NCI-H748 (cell line): Measurements from ENCODE around the gene HOXA11.

Experiments
- DNase-seq: peaks from one replicate; lab custom pipeline; 2025; ENCODE audit not compliant: unreplicated experiment; lab: John Stamatoyannopoulos, UW

Gene HOXA11

DNA sequence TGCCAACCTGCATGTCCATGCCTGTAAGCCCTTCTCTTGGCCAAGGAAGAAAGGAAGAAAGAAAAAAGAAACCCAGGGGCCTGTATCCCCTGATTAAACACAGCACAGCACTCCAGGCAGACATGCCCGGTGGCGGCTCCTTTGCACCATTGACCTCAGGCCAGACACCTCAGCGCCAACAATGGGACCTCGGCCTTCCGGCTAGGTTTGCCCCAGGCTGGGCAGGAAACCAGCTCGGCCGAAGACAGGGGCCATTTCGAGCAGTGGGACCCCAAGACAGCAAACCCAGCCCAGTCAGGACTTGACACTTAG, 13.8 kb downstream of the HOXA11 start:
- DNase-seq = peak; percentile 20

DNA sequence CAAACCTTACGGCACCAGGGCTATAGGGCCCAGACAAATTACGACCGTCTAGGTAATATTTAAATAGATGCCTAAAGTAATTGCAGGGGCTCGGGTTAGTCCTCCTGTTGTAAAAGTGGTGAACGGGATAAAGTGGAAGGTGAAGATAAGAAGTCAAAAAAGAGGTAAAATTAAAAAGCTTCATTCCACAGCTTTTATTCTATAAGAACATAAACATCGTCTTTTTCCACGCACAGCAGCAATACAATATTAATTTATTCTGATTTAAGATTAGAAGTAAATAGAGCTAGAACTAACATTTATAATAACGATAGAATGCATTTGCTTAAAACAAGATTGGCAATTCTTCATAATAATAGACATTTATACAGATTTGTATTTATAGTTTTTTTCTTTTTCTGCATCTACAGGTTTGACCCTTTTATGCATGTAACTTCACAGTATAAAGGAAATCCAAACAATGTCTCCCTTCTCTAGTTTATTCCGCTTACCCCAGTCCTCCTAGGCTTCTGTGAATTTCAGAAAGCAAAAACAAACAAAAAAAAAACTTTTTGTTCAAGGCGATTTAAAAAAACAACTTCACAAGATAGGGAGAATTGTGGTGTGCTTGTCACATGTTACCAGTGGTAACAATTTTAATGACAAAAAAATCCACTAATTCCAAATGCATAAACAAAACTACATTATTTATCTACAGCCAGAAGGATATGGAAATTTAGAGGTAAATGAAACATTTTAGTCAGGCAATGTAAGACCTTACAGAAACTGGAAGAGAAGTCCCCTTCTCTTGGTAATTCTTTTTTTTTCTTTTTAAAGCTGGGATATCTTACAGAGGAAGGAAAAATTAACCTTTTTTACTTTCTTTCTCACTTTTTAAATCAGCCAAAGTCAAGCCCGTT, 14.4 kb downstream of the HOXA11 start:
- no peak for DNase-seq

DNA sequence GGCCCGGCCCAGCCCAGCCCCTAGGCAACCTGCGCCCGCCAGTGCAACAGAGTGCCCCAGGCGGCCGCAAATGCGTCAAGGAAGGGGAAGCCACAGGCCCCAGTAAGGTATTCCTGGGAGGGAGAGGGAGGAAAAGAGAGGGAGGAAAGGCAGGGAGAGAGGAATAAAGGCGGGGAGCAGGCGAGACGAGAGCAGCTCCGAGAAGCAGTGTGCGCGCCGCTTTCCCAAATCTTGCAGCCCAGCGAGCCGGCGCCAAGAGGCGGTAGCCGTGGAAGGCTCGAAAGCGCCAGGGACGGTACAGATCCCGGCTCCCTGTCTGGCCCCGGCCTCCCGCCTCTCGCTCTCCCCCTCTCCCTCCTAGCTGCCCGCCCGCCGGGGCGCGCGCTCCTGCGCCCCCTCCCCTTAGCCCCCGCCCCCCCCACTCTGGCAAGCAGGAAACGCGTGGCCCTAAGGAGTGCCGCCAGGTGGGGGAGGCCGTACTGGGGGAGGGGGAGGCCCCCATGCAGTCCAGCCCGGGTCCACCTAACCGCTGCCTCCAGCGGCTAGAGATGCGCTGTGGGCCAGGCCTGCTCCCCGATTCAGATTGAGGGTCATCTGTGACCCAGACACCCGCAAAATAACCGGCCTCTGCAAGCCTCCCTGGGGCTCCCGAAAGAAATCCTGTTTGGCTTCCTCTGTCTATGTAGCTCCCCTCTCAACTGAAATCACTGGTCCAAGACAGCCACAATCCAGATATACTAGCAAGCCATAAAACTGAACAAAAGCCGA, 15.2 kb downstream of the HOXA11 start:
- peak; percentile 79 for DNase-seq

- DNase-seq = peak; percentile 16
Observed at GRCh38 chr7:27168265-27168947, 16.6 kb downstream of the HOXA11 start.

DNA sequence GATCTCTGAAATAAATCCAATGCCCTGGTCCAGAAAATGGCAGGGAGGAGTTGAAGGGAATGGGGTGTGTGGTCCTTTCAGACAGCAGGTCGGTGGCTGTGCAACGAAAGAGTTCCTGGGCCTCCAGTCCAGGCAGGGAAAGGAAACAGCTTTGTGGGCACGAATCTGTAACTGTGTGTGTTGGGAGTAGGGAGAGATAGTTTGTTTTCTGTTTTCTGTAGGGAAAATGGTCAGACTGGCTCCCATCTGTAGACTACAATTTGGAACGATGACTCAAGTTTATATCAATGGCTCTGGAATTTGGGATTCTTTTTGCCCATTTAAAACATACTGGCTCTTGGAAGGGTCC, 17.1 kb downstream of the HOXA11 start:
- no peak for DNase-seq

DNA sequence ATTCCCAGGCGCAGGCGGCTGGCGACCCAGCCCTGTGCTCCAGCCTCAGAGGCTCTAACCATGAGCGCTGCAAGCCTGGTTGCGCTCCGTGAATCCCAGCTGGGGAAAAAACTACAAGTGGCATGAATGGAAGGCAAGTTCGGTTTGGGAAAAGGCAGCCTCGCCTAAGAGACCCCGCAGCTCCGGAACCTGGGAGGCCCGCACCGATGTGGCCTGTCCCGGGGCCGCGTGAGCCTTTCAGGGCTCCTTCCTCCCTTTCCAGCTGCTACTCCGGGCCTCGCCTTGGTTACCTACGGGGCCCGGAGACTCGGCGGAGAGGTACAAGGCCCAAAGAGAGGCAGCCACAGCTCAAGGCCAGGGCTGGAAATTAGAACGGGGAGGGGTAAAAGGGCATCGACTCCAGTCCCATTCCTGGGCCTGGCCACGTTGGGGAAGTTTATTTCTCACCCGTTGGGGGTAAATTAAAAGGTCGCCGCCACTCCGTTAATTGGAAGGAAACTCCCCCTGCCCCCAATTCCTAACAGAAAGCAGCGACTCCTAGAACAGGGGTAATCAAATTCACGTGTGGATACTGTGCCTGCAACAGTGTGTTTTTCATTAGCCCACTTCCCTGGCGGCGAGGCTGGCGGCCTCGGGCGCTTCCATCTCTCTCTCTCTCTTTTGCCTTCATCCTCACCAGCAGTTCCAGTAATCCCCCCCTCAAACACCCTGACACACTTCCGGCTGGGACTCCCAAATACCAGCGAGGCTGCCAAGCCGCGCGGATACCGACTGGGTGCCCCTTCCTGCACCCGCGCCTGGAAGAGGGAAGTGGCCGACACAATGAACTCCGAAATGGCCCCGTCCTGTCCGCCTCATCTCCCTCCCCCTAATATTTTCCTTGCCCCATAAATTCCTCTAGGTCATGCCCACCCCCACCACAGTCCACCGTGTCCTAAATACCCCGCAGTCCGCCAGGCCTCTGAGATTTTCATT, 18.2 kb downstream of the HOXA11 start:
- DNase-seq = no peak

GRCh38 chr7:27165996-27166530, 19.0 kb downstream of the HOXA11 start:
- DNase-seq = no peak

- DNase-seq = no peak
Observed at GRCh38 chr7:27165089-27165995, 19.7 kb downstream of the HOXA11 start, which contains the start of gene HOXA9. Gene HOXA9 (minus strand): TSS chr7:27165537. CDS start chr7:27165457, 80 bp downstream.

DNA sequence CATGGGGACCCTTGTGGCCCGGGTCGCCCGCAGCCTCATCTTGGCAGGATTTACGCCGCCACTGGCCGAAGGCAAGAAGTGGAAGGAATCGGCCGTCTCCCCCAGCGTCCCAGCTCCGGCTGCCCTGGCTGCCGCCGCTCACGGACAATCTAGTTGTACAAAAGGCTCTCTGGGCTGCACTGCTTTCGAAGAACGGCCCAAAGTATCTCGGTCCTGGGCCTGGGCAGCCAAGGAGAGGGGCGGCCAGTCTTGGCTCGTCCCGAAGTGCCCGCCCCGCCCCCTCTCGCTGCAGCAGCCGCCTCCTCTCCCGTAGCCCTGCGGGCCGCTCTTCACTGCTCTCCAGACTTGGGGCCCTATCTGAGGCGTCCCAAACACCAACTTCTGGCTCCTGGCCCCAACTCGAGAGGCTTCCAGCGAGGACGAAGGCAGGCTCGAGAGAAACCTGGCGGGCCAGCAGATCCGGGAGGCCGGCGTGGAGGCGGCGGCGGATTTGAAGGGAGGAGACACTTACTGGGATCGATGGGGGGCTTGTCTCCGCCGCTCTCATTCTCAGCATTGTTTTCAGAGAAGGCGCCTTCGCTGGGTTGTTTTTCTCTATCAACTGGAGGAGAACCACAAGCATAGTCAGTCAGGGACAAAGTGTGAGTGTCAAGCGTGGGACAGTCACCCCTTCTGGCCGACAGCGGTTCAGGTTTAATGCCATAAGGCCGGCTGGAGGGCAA, 20.5 kb downstream of the HOXA11 start:
- DNase-seq = no peak

DNA sequence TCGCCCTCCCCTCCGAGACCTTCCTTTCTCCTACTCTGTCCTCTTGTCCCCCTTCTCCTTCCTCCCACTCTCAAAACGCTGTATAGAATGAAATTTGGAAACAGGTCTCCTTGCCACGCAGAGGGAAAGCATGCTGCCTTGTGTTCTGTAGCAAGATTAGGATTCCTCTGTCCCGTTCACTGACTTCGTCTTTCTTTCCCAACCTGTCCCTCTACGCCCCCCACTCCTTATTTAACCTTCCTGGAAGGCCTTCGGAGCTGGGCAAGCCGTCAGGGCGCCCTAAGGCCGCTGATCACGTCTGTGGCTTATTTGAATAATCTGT, 21.0 kb downstream of the HOXA11 start:
- DNase-seq = no peak

DNA sequence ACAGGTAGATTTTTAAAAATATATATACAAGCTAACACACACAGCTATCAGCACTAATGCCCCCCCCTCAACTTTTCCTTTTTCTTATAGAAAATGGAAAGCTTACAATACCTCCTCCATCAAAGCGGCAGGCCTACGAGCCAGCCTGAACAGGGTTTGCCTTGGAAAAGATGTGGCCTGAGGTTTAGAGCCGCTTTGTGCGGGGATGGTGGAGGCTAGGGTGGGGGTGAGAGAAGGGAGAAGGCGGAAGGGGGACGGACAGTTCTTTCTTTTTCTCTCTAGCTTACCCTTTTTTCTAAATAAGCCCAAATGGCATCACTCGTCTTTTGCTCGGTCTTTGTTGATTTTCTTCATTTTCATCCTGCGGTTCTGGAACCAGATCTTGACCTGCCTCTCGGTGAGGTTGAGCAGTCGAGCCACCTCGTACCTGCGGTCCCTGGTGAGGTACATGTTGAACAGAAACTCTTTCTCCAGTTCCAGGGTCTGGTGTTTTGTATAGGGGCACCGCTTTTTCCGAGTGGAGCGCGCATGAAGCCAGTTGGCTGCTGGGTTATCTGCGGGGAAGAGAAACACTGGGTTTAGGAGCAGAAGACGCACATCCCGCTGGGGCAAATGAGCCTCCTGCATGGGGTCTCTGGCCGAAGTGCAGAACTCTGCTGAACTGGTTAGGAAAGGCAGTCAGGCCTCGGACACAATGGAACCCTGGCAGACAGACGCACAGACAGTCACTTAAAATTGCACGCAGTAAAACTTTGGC, 21.6 kb downstream of the HOXA11 start:
- DNase-seq = no peak

GRCh38 chr7:27162561-27163287, 22.3 kb downstream of the HOXA11 start:
- no peak for DNase-seq

GRCh38 chr7:27161721-27162560, 23.1 kb downstream of the HOXA11 start:
- no peak for DNase-seq

DNA sequence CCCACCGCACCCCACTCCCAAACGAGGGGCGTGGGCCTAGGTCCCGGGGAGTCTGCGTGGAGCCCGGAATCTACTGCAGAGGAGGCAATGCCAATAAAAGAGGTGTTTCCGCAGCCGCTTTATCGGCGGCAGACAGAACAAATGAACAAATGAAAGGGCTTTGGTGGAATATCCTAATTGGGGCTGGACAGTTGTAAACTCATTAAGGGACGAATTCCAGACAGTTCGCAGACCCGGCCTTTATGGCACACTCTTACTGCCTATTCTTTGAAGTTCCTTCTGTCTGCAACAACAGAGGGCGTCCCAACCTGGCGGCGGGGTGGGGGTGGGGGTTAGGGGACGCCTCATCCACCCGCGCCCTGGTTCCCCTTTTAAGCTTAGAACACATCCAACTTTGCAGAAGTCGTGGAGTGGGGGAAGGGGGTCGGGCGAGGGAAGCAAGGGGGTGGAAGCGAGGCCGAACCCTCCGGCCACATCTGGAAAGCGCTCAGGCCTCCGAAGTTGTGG, 23.8 kb downstream of the HOXA11 start:
- DNase-seq = no peak

DNA sequence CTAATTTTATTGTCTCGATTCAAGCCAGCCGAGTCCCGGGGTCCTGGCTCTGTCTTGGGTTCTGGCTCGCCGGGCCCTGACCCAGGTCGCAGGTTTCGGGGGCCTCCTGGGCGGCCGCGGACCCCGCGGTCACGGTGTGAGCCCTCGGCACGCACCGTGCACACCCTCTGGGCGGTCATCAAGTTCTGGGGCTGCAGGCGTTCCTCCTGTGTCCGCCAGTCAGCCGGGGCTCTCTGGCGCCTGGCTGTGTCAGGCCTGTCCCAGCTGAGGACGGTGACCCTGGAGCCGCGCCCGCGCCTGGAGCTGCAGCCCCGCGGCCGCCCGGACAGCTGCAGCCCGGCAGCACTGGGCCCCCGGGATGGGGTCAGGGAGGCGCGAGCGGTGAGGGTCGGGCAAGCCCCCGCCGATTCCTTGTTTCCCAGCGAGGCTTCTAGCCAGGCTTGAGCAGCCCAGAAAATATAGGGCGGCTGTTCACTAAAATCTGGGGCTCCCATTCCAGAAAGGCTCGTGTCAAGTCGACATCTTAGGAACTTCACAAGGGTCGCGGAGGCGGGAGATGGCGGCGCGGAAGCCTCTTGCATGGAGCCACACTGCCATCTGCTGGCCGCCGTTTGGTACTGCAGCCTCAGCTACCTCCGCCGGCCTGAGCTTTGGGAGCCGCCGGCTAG, 24.4 kb downstream of the HOXA11 start:
- peak; percentile 85 for DNase-seq

DNA sequence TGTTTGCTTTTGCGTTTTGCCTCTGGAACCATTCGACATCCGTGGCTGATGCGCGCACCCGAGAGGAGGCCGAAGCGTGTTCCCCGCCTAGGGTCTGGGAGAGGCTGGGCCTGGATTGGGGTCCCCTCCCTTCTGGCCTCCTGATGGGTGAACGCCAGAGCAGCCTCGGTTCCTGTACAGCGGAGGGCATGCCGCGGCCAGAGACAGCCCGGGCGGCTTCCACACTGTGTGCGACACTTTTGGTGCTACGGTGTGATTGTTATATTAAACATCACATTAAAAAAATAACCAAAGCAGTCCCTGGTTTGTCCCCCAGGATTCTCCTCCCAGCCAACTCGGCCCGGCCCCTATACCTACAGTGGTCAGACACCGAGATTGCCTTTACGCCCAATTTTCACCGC, 24.9 kb downstream of the HOXA11 start:
- DNase-seq = peak; percentile 19
